GM23248 (cell line): ENCODE data around the gene SLFN11.

Source experiments
- EZH2 ChIP-seq: fragments of 200-600 bp; sonication (generic); IDR thresholded peaks from 2 replicates; pipeline ENCODE4 v1.6.1; 2018; ENCODE audit warnings: antibody characterized with exemption, mild to moderate bottlenecking; ENCODE audit not compliant: insufficient read depth, poor library complexity, severe bottlenecking
- EZH2phosphoT487 ChIP-seq: fragments of 200-600 bp; sonication (generic); IDR thresholded peaks from 2 replicates; pipeline ENCODE4 v1.6.1; 2018; ENCODE audit warnings: antibody characterized with exemption, moderate library complexity, mild to moderate bottlenecking, low read depth; ENCODE audit not compliant: insufficient read depth

GRCh38 chr17:35352284-35352683 lies 21.1 kb downstream of the SLFN11 start:
- TF ChIP-seq EZH2phosphoT487 (no peak), EZH2 (no peak)
